ENCODE results near the gene SLC49A3. TPM values are rescaled to one million over a fixed set of nuclear protein-coding genes. Genes with fewer than 3 reads are reported as not detected.

The SLC49A3 gene
- total RNA-seq, 2 donors from 2014 or later: 8.0 to 8.2 TPM

- TF ChIP-seq, protein P1, sequence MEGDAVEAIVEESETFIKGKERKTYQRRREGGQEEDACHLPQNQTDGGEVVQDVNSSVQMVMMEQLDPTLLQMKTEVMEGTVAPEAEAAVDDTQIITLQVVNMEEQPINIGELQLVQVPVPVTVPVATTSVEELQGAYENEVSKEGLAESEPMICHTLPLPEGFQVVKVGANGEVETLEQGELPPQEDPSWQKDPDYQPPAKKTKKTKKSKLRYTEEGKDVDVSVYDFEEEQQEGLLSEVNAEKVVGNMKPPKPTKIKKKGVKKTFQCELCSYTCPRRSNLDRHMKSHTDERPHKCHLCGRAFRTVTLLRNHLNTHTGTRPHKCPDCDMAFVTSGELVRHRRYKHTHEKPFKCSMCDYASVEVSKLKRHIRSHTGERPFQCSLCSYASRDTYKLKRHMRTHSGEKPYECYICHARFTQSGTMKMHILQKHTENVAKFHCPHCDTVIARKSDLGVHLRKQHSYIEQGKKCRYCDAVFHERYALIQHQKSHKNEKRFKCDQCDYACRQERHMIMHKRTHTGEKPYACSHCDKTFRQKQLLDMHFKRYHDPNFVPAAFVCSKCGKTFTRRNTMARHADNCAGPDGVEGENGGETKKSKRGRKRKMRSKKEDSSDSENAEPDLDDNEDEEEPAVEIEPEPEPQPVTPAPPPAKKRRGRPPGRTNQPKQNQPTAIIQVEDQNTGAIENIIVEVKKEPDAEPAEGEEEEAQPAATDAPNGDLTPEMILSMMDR (IDR thresholded peaks at IDR 0.05): no peak
- TF ChIP-seq POLR2A (IDR thresholded peaks at IDR 0.05): no peak
- H3K36me3 ChIP-seq (replicated peaks in 1 of 2; ENCODE audit: insufficient read depth in 1 of 2, low read depth in 2 of 2): no peaks in the 10 kb centered on the region
- no peak overlapping the region for H3K27ac ChIP-seq
- ATAC-seq (no peak), DNase-seq (no peak)
- intact Hi-C loops (cut with DNase I): no loop called here
- H3K9me3 ChIP-seq: no peaks in the 10 kb centered on the region
- no peaks in the 10 kb centered on the region for H3K27me3 ChIP-seq
- peaks cover 46% of the 10 kb centered on the region for H3K4me1 ChIP-seq
- H3K4me3 ChIP-seq: no peak overlapping the region
- WGBS, 2 donors: 79 to 83% methylated on average over 10 to 21 of the region's 21 CpGs
Measured at GRCh38 chr4:684623-685327, 4.2 kb downstream of the SLC49A3 start.

DNA sequence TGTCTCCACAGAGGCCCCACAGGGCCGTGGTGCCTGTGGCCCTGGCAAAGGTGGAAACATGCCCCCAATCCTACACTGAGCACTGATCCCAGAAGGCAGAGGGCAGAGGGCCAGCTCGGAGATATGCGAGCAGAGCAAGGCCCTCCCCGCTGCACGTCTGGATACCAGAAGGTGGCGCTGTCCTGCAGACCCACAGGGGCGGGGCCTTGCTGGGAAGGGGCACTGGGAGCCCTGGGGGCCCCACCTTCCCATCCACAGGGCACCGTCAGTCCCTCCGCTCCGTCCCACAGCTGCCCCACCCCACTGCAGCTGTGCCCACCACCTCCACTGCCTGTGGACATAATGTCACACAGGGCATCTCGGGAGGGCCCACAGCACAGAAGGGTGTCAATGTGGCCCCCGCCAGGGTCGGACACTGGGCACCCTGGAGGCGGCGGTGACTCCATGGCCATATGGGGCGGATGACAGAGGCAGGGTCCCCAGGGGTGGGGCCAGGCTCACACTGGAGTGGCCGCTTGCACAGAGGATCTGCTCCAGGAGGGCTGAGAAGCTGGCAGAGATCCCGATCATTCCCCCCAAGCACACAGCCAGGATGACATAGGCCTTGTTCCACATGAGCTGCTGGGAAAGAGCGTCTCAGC, 4.8 kb downstream of the SLC49A3 start:
- no peaks in the 10 kb centered on the region for H3K9me3 ChIP-seq
- H3K4me1 ChIP-seq: peaks cover 46% of the 10 kb centered on the region
- H3K4me3 ChIP-seq: no peak overlapping the region
- intact Hi-C loops (cut with DNase I): no loop called here
- DNase-seq: peak in 3 of 4 donors; percentile 58 to 69 (median 59)
- no peaks in the 10 kb centered on the region for H3K27me3 ChIP-seq
- H3K36me3 ChIP-seq (replicated peaks in 1 of 2; ENCODE audit: insufficient read depth in 1 of 2, low read depth in 2 of 2): no peaks in the 10 kb centered on the region
- WGBS, 2 donors: 54 to 56% methylated on average over 11 to 17 of the region's 19 CpGs
- TF ChIP-seq, protein P1 (IDR thresholded peaks at IDR 0.05): peak in 6 of 7 experiments; percentile 14 to 51 (median 36)
- TF ChIP-seq POLR2A (IDR thresholded peaks at IDR 0.05): no peak
- no peak overlapping the region for H3K27ac ChIP-seq
- no peak for ATAC-seq

DNA sequence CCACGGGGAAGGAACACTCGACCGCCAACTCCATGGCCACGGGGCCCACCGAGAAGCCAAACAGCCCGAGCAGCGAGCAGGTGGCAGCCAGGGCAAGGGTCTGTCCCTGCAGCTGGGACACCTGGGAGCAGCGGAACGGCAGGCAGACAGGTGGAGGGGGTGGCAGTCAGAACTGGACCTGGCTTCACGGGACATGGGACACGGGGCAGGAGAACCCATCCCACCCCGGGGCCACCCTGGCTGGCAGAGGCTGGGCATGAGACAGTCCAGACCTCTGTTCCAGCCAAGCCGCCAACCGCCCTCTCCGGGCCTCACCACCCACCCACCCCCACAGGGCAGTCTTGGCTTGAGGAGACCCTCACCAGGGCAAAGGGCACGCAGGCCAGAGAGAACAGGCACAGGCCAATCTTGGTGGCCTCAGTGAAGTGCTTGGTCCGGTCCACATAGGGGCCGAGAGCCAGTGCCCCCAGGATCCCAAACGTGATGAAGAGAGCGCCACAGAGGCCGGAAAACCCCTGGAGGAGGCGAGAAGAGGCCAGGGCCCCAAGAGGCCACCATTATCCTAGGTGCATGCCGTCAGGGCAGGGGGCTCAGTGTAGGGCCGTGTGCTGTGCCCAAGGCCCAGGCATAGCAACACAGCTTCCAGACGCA, 5.6 kb downstream of the SLC49A3 start:
- no peaks in the 10 kb centered on the region for H3K36me3 ChIP-seq (replicated peaks in 1 of 2; ENCODE audit: insufficient read depth in 1 of 2, low read depth in 2 of 2)
- TF ChIP-seq POLR2A (IDR thresholded peaks at IDR 0.05): no peak
- TF ChIP-seq, protein P1 (IDR thresholded peaks at IDR 0.05): no peak
- H3K27me3 ChIP-seq: no peaks in the 10 kb centered on the region
- H3K9me3 ChIP-seq: no peaks in the 10 kb centered on the region
- intact Hi-C loops (cut with DNase I): no loop called here
- peaks cover 43% of the 10 kb centered on the region for H3K4me1 ChIP-seq
- no peak for ATAC-seq
- no peak overlapping the region for H3K27ac ChIP-seq
- DNase-seq: no peak
- no peak overlapping the region for H3K4me3 ChIP-seq
- WGBS, 2 donors: 73 to 76% methylated on average over 15 to 21 of the region's 25 CpGs

DNA sequence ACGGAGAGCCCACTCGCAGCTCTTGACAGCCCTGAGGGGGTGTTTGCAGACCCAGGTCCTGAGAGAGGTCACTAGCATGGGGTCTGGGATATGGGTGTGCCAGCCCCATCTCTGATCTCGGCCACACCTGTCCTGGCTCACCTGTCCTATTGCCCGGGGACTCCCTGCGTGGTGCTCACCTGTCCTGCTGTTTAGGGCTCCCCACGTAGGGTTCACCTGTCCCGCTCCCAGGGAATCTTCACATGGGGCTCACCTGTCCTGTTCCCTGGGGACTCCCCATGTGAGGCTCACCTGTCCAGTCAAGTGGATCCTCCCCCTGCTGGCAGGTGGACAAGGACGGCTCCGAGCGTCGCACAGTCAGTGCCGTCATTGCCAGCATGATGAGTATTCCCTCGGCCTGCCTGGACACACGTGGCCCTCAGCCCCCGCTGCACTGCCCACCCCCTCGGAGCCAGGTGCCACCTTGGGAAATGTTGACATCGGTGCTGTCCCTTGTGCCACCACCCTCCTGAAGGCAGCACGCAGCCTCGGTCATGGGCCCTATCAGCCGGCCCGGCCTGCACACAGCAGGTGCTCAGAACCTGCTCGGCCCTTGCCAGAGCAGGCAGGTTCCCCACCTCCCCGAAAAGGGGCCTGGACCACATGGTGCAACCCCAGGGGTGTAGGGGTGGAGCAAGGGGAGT, 6.3 kb downstream of the SLC49A3 start:
- no peak for ATAC-seq
- peaks cover 43% of the 10 kb centered on the region for H3K4me1 ChIP-seq
- TF ChIP-seq, protein P1 (IDR thresholded peaks at IDR 0.05): no peak
- TF ChIP-seq POLR2A (IDR thresholded peaks at IDR 0.05): no peak
- 44 to 70% methylated on average over 7 to 23 of the region's 23 CpGs for WGBS, 2 donors
- peak in 1 of 4 donors; percentile 18 for DNase-seq
- intact Hi-C loops (cut with DNase I): no loop called here
- H3K4me3 ChIP-seq: no peak overlapping the region
- no peaks in the 10 kb centered on the region for H3K36me3 ChIP-seq (replicated peaks in 1 of 2; ENCODE audit: insufficient read depth in 1 of 2, low read depth in 2 of 2)
- no peaks in the 10 kb centered on the region for H3K27me3 ChIP-seq
- no peak overlapping the region for H3K27ac ChIP-seq
- H3K9me3 ChIP-seq: no peaks in the 10 kb centered on the region
